PC-3 (cell line): ENCODE measurements around the gene NEDD4L.

Experiments used
- CTCF ChIP-seq: fragments of 300-600 bp; sonication (generic); conservative IDR thresholded peaks from 2 replicates; pipeline ENCODE4 v1.5.1; 2017; ENCODE audit warnings: antibody characterized with exemption, low read depth, mild to moderate bottlenecking, low read length
- EZH2phosphoT487 ChIP-seq: fragments of 300-600 bp; sonication (generic); IDR thresholded peaks from 2 replicates; pipeline ENCODE4 v1.6.1; 2018; ENCODE audit warnings: mild to moderate bottlenecking, antibody characterized with exemption, low read length, borderline replicate concordance

DNA sequence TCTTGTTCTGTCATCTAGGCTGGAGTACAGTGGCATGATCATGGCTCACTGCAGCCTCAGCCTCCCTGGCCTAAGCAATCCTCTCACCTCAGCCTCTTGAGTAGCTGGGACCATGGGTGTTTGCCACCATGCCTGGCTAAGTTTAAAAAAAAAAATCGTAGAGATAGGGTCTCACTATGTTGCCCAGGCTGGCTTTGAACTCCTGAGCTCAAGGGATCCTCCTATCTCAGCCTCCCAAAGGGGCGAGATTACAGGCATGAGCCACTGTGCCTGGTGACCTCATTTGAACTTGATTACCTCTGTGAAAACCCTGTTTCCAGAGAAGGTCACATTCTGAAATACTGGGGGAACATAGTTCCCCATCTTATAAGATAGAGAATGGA is 190.3 kb downstream of the NEDD4L start:
- TF ChIP-seq CTCF (no peak), EZH2phosphoT487 (no peak)
